SK-N-SH (cell line): ENCODE data around the gene FRMD6. TPM values are rescaled to one million over a fixed set of nuclear protein-coding genes. Genes with fewer than 3 reads are reported as not detected.

Experiments used
- CTCF ChIA-PET: fragments of 300-600, 350-600 bp; formaldehyde crosslinking; extraction: SDS; loops from one replicate; lab custom pipeline; 2021; lab: Yijun Ruan, JAX
- POLR2A ChIA-PET: fragments of 350-600 bp; sonication (Branson Sonifier 250); formaldehyde crosslinking; extraction: SDS; loops from one replicate; lab custom pipeline; 2020; ENCODE audit warnings: antibody characterized with exemption, inconsistent platforms; lab: Yijun Ruan, JAX
- DNase-seq: peaks from one replicate; pipeline ENCODE4 v3.0.0; 2012
- H2AFZ ChIP-seq: fragments of 200-600 bp; sonication (generic); 2 replicates; pipeline ENCODE4 v1.8.1; 2016; ENCODE audit warnings: antibody characterized with exemption, mild to moderate bottlenecking, low read depth
- H3F3A ChIP-seq: fragments of 200-600 bp; sonication (generic); replicated peaks from 2 replicates; pipeline ENCODE3; 2016; ENCODE audit warnings: antibody characterized with exemption, mild to moderate bottlenecking; ENCODE audit not compliant: insufficient read depth
- H3K27ac ChIP-seq, 2 experiments: fragments of 200-500 bp in 1 of 2; fragments of 200-600 bp in 1 of 2; sonication (Bioruptor generic) in 1 of 2; sonication (generic), shearing (Covaris generic) in 1 of 2; 2 replicates each; pipeline versions ENCODE4 v1.5.1 to v1.6.1; 2014 to 2016; ENCODE audit warnings: low read depth in 2 of 2, inconsistent platforms in 1 of 2, low read length in 1 of 2, mild to moderate bottlenecking in 1 of 2, mixed read lengths in 1 of 2
- H3K27me3 ChIP-seq: fragments of 200-600 bp; sonication (generic), shearing (Covaris generic); 2 replicates; pipeline ENCODE4 v1.6.1; 2016; ENCODE audit warnings: mixed run types; ENCODE audit not compliant: insufficient read depth
- H3K36me3 ChIP-seq, 2 experiments: fragments of 200-500 bp in 1 of 2; fragments of 200-600 bp in 1 of 2; sonication (Bioruptor generic) in 1 of 2; sonication (generic) in 1 of 2; replicated peaks in 1 of 2; 2 replicates each; pipeline versions ENCODE3 to v1.5.1; 2014 to 2016; ENCODE audit warnings: low read length in 1 of 2, mild to moderate bottlenecking in 1 of 2; ENCODE audit not compliant: insufficient read depth in 2 of 2, control insufficient read depth in 1 of 2
- H3K4me1 ChIP-seq, 2 experiments: fragments of 200-500 bp in 1 of 2; fragments of 200-600 bp in 1 of 2; sonication (Bioruptor generic) in 1 of 2; sonication (generic), shearing (Covaris generic) in 1 of 2; 2 replicates each; pipeline versions ENCODE4 v1.5.1 to v1.6.1; 2014 to 2016; ENCODE audit warnings: low read depth in 1 of 2, low read length in 1 of 2, mixed run types in 1 of 2; ENCODE audit not compliant: insufficient read depth in 2 of 2, control insufficient read depth in 1 of 2
- H3K4me2 ChIP-seq: fragments of 200-600 bp; sonication (generic), shearing (Covaris generic); 2 replicates; pipeline ENCODE4 v1.6.1; 2017; ENCODE audit warnings: mixed run types
- H3K4me3 ChIP-seq, 2 experiments: fragments of 200-500 bp in 1 of 2; fragments of 200-600 bp in 1 of 2; sonication (Bioruptor generic) in 1 of 2; sonication (generic), shearing (Covaris generic) in 1 of 2; 2 replicates each; pipeline versions ENCODE4 v1.5.1 to v1.8.1; 2014 to 2016; ENCODE audit warnings: low read depth in 2 of 2, inconsistent platforms in 1 of 2, low read length in 1 of 2, mild to moderate bottlenecking in 1 of 2, mixed read lengths in 1 of 2, moderate library complexity in 1 of 2
- H3K79me2 ChIP-seq: fragments of 200-600 bp; sonication (generic); 2 replicates; pipeline ENCODE4 v1.8.1; 2017; ENCODE audit warnings: mild to moderate bottlenecking; ENCODE audit not compliant: insufficient read depth
- H3K9ac ChIP-seq: fragments of 200-600 bp; sonication (generic); 2 replicates; pipeline ENCODE4 v1.6.1; 2017; ENCODE audit warnings: mixed run types
- H3K9me2 ChIP-seq: fragments of 200-600 bp; sonication (generic); 2 replicates; pipeline ENCODE4 v1.6.1; 2017; ENCODE audit warnings: mixed run types
- H3K9me3 ChIP-seq: fragments of 200-600 bp; sonication (generic); 2 replicates; pipeline ENCODE4 v1.6.1; 2017; ENCODE audit warnings: mixed run types, mild to moderate bottlenecking, moderate library complexity
- H4K20me1 ChIP-seq: fragments of 200-600 bp; sonication (generic); 2 replicates; pipeline ENCODE4 v1.6.1; 2017; ENCODE audit warnings: mild to moderate bottlenecking, mixed run types; ENCODE audit not compliant: insufficient read depth
- CTCF ChIP-seq: fragments of 200-600 bp; sonication (generic); IDR thresholded peaks from 2 replicates; pipeline ENCODE4 v1.6.1; 2017; ENCODE audit warnings: antibody characterized with exemption, mild to moderate bottlenecking, moderate library complexity
- FOSL2 ChIP-seq: IDR thresholded peaks from 2 replicates; pipeline ENCODE4 v1.4.0; 2012; ENCODE audit warnings: low read depth, mild to moderate bottlenecking, moderate library complexity, borderline replicate concordance
- GABPA ChIP-seq: IDR thresholded peaks from 2 replicates; pipeline ENCODE4 v1.4.0; 2012; ENCODE audit warnings: low read depth, mild to moderate bottlenecking
- GATA2 ChIP-seq: sonication (generic); formaldehyde crosslinking; IDR thresholded peaks from 2 replicates; pipeline ENCODE4 v1.5.0; 2020; ENCODE audit warnings: mild to moderate bottlenecking, missing genetic modification reagents
- IRF3 ChIP-seq: fragments of 150-350 bp; IDR thresholded peaks from 2 replicates; pipeline ENCODE4 v1.6.1; 2016; ENCODE audit warnings: mild to moderate bottlenecking, low read depth, low read length
- JUND ChIP-seq: IDR thresholded peaks from 2 replicates; pipeline ENCODE4 v1.4.0; 2012
- RFX5 ChIP-seq: IDR thresholded peaks from 2 replicates; pipeline ENCODE4 v1.6.1; 2012; ENCODE audit warnings: mild to moderate bottlenecking, improper control_type of control experiment, low read length
- TCF12 ChIP-seq: IDR thresholded peaks from 2 replicates; pipeline ENCODE4 v1.4.0; 2012
- USF1 ChIP-seq: IDR thresholded peaks from 2 replicates; pipeline ENCODE4 v1.4.0; 2012; ENCODE audit warnings: low read depth, borderline replicate concordance
- WGBS: methylation state at CpG from one replicate; pipeline ENCODE4 v1.1.6; 2017; ENCODE audit warnings: low lambda C conversion rate; 5-methylcytosine and 5-hydroxymethylcytosine counted together
- polyA plus RNA-seq, 3 experiments: library from polyadenylated mRNA; depleted of rRNA; stranded (reverse); fragments of >200 nt; gene quantifications; 2 replicates each; pipeline ENCODE4 v1.2.3, GENCODE V29; 2012

Gene FRMD6
- polyA plus RNA-seq, 1 of the 3 experiments (the other 2 are of a cell fraction) = 147 TPM

GRCh38 chr14:51735851-51736250, 84.1 kb downstream of the FRMD6 start:
- TF ChIP-seq IRF3 (no peak), JUND (no peak), USF1 (no peak), RFX5 (no peak), TCF12 (no peak)

GRCh38 chr14:51738754-51739153, 87.0 kb downstream of the FRMD6 start:
- Histone ChIP-seq H3K4me2 (no peak overlapping the region), H4K20me1 (no peaks in the 10 kb centered on the region), H3K4me3 (no peak overlapping the region), H2AFZ (no peak overlapping the region), H3K9me3 (no peaks in the 10 kb centered on the region), H3K36me3 (no peaks in the 10 kb centered on the region), H3F3A (peaks cover 18% of the 10 kb centered on the region), H3K4me1 (no peaks in the 10 kb centered on the region), H3K9me2 (no peaks in the 10 kb centered on the region), H3K9ac (no peak overlapping the region), H3K27me3 (no peaks in the 10 kb centered on the region), H3K27ac (no peak overlapping the region), H3K79me2 (no peaks in the 10 kb centered on the region)
- TF ChIP-seq FOSL2 = no peak
- TF ChIP-seq RFX5 = no peak
- no peak for TF ChIP-seq CTCF
- no peak for TF ChIP-seq GATA2 (CRISPR knock-in tag)
- no peak for TF ChIP-seq GABPA
- ChIA-PET CTCF (interaction anchor here (0.8 to 1.5 kb wide), 3 partner anchors 15 to 455 kb away, joined by 3 to 4 read pairs (median 4); no protein-coding TSS in a partner anchor), POLR2A (no interaction called here)
- 88% methylated on average over 8 of the region's 8 CpGs for WGBS
- DNase-seq = no peak

More at GRCh38 chr14:51735851-51736250, 84.1 kb downstream of the FRMD6 start:
- H3K4me2 ChIP-seq = no peak overlapping the region
- H3K9ac ChIP-seq = no peak overlapping the region
- no peaks in the 10 kb centered on the region for H3K9me3 ChIP-seq
- H4K20me1 ChIP-seq = no peaks in the 10 kb centered on the region
- CTCF ChIA-PET = interaction anchor here (0.7 kb wide), 1 partner anchor 452 kb away, joined by 3 read pairs; no protein-coding TSS in a partner anchor
- WGBS = 80% methylated on average over 4 of the region's 4 CpGs
- no peak overlapping the region for H3K27ac ChIP-seq
- no peaks in the 10 kb centered on the region for H3K27me3 ChIP-seq
- H3K4me1 ChIP-seq = no peaks in the 10 kb centered on the region
- no peak overlapping the region for H3K4me3 ChIP-seq
- peaks cover 3 to 4% of the 10 kb centered on the region in 2 experiments for H3K36me3 ChIP-seq
- no peak for DNase-seq
- H3K9me2 ChIP-seq = no peaks in the 10 kb centered on the region
- H3K79me2 ChIP-seq = no peaks in the 10 kb centered on the region
- peaks cover 46% of the 10 kb centered on the region for H3F3A ChIP-seq
- no peak overlapping the region for H2AFZ ChIP-seq
- POLR2A ChIA-PET = no interaction called here
